ENCODE results near the gene TPBGL. TPM values are rescaled to one million over a fixed set of nuclear protein-coding genes. Genes with fewer than 3 reads are reported as not detected.

Gene TPBGL
- total RNA-seq (2014; rRNA removed; shearing (Covaris generic)) (0.16 and 0.21 TPM in 2 replicates), polyA plus RNA-seq (2016; fragmentation: Nextera tagmentation; extraction: Ambion mirVana) (0.08 and 0.40 TPM in 2 replicates)
- long read RNA-seq, result 0 reads

GRCh38 chr11:75240311-75241035 is at the start of gene TPBGL:
Gene TPBGL, plus strand, starts transcription at chr11:75240774. Its CDS starts 276 bp downstream, at chr11:75241050.
- H2AFZ ChIP-seq, result peak within 1 kb of the TSS; percentile 97
- peak; percentile 65 for DNase-seq (ENCODE audit: low spot score)
- H3K27me3 Mint-ChIP-seq (ENCODE audit: insufficient read depth, low read depth, poor library complexity), result peaks cover 46% of the 10 kb centered on the region
- peak within 1 kb of the TSS; percentile 63 for H3K4me3 ChIP-seq
- peak; percentile 33 for ATAC-seq
- H3K9me2 ChIP-seq (ENCODE audit: insufficient read depth), result 0 out of 2 replicates have a peak, but pooled peaks cover 2% of the 10 kb centered on the region
- H3K4me3 Mint-ChIP-seq, result peak within 1 kb of the TSS; percentile 77
- H3K4me1 ChIP-seq (ENCODE audit: insufficient read depth), result peaks cover 19% of the 10 kb centered on the region
- peaks cover 59% of the 10 kb centered on the region for H3K27me3 ChIP-seq (ENCODE audit: insufficient read depth)
- H3K27ac Mint-ChIP-seq, result no peak within 1 kb of the TSS
- no peaks in the 10 kb centered on the region for H3K79me2 ChIP-seq (replicated peaks; ENCODE audit: insufficient read depth)
- no peak for TF ChIP-seq CREB1 (CRISPR knock-in tag; IDR thresholded peaks at IDR 0.05; ENCODE audit: low read depth)
- no peak for TF ChIP-seq JUNB (IDR thresholded peaks at IDR 0.05; ENCODE audit: unreplicated experiment)
- TF ChIP-seq POLR2AphosphoS5 (IDR thresholded peaks at IDR 0.05; ENCODE audit: low read depth), result no peak
- no peak for TF ChIP-seq ZNF331 (CRISPR knock-in tag; IDR thresholded peaks at IDR 0.05; ENCODE audit: low read depth)
- no peak for TF ChIP-seq CTCF (conservative IDR thresholded peaks at IDR 0.05; ENCODE audit: low read depth in 2 of 2)
- TF ChIP-seq EZH2phosphoT487 (IDR thresholded peaks at IDR 0.05; ENCODE audit: unreplicated experiment), result no peak
- peak within 1 kb of the TSS; percentile 88 for H3K4me2 ChIP-seq
- no peaks in the 10 kb centered on the region for H3K36me3 Mint-ChIP-seq (ENCODE audit: low read depth)
- H3K27ac ChIP-seq (ENCODE audit: low read depth), result no peak within 1 kb of the TSS
- no peaks in the 10 kb centered on the region for H3F3A ChIP-seq (replicated peaks; ENCODE audit: low read depth)
- H4K20me1 ChIP-seq (replicated peaks; ENCODE audit: insufficient read depth), result no peaks in the 10 kb centered on the region
- peaks cover 42% of the 10 kb centered on the region for H3K4me1 Mint-ChIP-seq
- no peaks in the 10 kb centered on the region for H3K9me3 Mint-ChIP-seq
- no peaks in the 10 kb centered on the region for H3K36me3 ChIP-seq (ENCODE audit: insufficient read depth)

GRCh38 chr11:75191330-75191717 is 49.2 kb upstream of the TPBGL start:
- H4K20me1 ChIP-seq (replicated peaks; ENCODE audit: insufficient read depth), result no peaks in the 10 kb centered on the region
- Mint-ChIP-seq H3K27ac (no peak overlapping the region), H3K36me3 (ENCODE audit: low read depth) (no peaks in the 10 kb centered on the region), H3K9me3 (no peaks in the 10 kb centered on the region), H3K27me3 (ENCODE audit: insufficient read depth, low read depth, poor library complexity) (peaks cover 12% of the 10 kb centered on the region), H3K4me1 (peaks cover 10% of the 10 kb centered on the region), H3K4me3 (no peak overlapping the region)
- no peak overlapping the region for H2AFZ ChIP-seq
- H3K4me1 ChIP-seq (ENCODE audit: insufficient read depth), result peaks cover 5% of the 10 kb centered on the region; the same call in 1 of the 2 replicates
- no peaks in the 10 kb centered on the region; the same call in 1 of the 2 replicates for H3K36me3 ChIP-seq (ENCODE audit: insufficient read depth)
- H3K4me3 ChIP-seq, result no peak overlapping the region
- peak; percentile 43 for DNase-seq (ENCODE audit: low spot score)
- H3K79me2 ChIP-seq (replicated peaks; ENCODE audit: insufficient read depth), result no peaks in the 10 kb centered on the region
- peak; percentile 52 for ATAC-seq
- peaks cover 14% of the 10 kb centered on the region; the same call in 1 of the 2 replicates for H3K9me2 ChIP-seq (ENCODE audit: insufficient read depth)
- H3F3A ChIP-seq (replicated peaks; ENCODE audit: low read depth), result no peaks in the 10 kb centered on the region
- no peak overlapping the region for H3K27ac ChIP-seq (ENCODE audit: low read depth)
- no peaks in the 10 kb centered on the region for H3K27me3 ChIP-seq (ENCODE audit: insufficient read depth)
- no peak overlapping the region for H3K4me2 ChIP-seq
- no peak for TF ChIP-seq EZH2phosphoT487 (IDR thresholded peaks at IDR 0.05; ENCODE audit: unreplicated experiment)
- no peak for TF ChIP-seq ETS1 (IDR thresholded peaks at IDR 0.05)
- TF ChIP-seq ZNF462 (CRISPR knock-in tag; IDR thresholded peaks at IDR 0.05), result no peak
